GM12801 (cell line): ENCODE data around the gene WNT9B.

Source experiments
- TF ChIP-seq, protein P1 (sequence below): IDR thresholded peaks from one replicate; pipeline ENCODE4 v1.5.1; 2011; ENCODE audit warnings: control low read depth; ENCODE audit not compliant: insufficient read length; ENCODE audit errors: extremely low read depth

The WNT9B gene

DNA sequence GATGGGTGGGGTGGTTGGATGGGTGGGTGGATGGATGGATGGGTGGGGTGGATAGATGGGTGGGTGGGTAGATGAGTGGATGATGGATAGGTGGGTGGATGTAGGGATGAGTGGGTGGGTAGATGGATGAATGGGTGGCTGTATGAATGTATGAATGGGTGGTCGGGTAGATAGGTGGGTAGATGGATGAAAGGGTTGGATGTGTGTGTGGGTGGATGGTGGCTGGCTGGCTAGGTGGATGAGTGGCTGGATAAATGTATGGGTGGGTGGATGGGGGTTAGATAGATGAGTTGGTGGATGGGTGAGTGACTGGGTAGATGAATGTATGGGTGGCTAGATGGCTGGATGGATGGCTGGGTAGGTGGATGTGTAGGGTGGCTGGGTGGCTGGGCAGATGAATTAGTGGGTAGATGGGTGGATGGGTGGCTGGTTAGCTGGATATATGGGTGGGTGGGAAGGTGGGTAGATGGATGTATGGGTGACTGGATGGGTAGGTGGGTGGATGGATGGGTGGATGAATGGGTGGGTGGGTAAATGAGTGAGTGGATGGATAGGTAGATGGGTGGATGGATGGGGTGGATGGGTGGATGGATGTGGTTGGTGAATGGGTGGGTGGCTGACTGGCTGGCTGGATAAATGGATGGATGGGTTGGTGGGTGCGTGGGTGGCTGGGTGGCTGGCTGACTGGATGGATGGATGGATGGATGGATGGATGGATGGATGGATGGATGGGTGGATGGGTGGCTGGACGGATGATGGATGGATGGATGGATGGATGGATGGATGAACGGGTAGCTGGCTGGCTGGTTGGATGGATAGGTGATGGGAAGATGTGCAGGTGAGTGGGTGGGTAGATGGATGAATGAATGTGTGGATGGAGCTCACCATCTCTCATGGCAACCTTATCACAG lies 52.6 kb downstream of the WNT9B start:
- TF ChIP-seq, protein P1, sequence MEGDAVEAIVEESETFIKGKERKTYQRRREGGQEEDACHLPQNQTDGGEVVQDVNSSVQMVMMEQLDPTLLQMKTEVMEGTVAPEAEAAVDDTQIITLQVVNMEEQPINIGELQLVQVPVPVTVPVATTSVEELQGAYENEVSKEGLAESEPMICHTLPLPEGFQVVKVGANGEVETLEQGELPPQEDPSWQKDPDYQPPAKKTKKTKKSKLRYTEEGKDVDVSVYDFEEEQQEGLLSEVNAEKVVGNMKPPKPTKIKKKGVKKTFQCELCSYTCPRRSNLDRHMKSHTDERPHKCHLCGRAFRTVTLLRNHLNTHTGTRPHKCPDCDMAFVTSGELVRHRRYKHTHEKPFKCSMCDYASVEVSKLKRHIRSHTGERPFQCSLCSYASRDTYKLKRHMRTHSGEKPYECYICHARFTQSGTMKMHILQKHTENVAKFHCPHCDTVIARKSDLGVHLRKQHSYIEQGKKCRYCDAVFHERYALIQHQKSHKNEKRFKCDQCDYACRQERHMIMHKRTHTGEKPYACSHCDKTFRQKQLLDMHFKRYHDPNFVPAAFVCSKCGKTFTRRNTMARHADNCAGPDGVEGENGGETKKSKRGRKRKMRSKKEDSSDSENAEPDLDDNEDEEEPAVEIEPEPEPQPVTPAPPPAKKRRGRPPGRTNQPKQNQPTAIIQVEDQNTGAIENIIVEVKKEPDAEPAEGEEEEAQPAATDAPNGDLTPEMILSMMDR: no peak

- TF ChIP-seq, protein P1: no peak
Measured at GRCh38 chr17:46908068-46908737, 56.8 kb downstream of the WNT9B start.

GRCh38 chr17:46910179-46910927 lies 59.0 kb downstream of the WNT9B start:
- TF ChIP-seq, protein P1: no peak

DNA sequence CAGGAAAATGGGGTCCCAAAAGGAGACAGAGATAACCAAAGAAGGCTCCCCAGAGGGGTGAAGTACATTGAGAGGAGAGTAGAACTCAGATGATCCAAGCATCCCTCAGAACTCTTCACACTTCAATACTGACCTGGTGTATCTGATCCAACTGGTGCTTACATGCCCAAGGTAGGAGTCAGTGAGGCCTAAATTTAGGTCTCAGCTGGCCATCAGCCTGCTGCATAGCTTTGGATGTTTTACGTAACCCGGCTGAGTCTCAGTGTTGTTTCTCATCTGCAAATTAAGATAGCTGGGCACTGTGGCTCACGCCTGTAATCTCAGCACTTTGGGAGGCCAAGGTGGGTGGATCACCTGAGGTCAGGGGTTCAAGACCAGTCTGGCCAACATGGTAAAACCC lies 59.9 kb downstream of the WNT9B start:
- TF ChIP-seq, protein P1: no peak

GRCh38 chr17:46915596-46915995 lies 64.2 kb downstream of the WNT9B start:
- TF ChIP-seq, protein P1: no peak

GRCh38 chr17:46916211-46916610 lies 64.8 kb downstream of the WNT9B start:
- TF ChIP-seq, protein P1: no peak

DNA sequence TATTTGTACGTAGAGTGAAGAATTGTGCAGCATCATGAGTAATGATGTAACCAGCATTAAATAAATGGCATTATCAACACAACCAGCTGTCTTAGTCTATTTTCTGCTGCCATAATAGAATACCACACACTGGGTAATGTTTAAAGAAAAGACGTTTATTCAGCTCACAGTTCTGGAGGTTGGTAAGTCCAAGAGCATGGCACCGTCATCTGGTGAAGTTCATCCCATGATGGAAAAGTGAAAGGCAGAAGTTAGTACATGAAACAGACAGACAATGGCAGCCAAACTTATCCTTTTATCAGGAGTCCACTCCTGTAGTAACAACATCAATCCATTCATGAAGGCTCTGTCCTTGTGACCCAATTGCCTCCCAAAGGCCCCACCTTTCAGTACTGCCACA lies 65.2 kb downstream of the WNT9B start:
- TF ChIP-seq, protein P1: no peak
